T1000 (cell line): ENCODE data around the gene WFIKKN1.
A peak's percentile ranks its signal among the peaks of the same experiment; 100 is the strongest.

ENCODE experiments used
- DNase-seq: peaks from one replicate; lab custom pipeline; 2025; ENCODE audit warnings: mixed read lengths; lab: John Stamatoyannopoulos, UW

The WFIKKN1 gene

GRCh38 chr16:637081-638018 lies 6.6 kb downstream of the WFIKKN1 start:
- no peak for DNase-seq

- no peak for DNase-seq
Measured at GRCh38 chr16:638034-638543, 7.3 kb downstream of the WFIKKN1 start.

GRCh38 chr16:638836-639235 lies 8.1 kb downstream of the WFIKKN1 start:
- no peak for DNase-seq

GRCh38 chr16:640614-641013 lies 9.8 kb downstream of the WFIKKN1 start:
- no peak for DNase-seq

- DNase-seq: peak; percentile 72
Measured at GRCh38 chr16:641326-642188, 10.8 kb downstream of the WFIKKN1 start, which contains the start of gene MCRIP2. MCRIP2 (plus strand) TSS chr16:641828; CDS start chr16:641992, 164 bp downstream.

GRCh38 chr16:642189-643049 lies 11.6 kb downstream of the WFIKKN1 start:
- no peak for DNase-seq

- no peak for DNase-seq
Measured at GRCh38 chr16:643050-643368, 12.2 kb downstream of the WFIKKN1 start.

GRCh38 chr16:644556-644955 lies 13.8 kb downstream of the WFIKKN1 start:
- DNase-seq: no peak

- DNase-seq: peak; percentile 25
Measured at GRCh38 chr16:645852-646678, 15.3 kb downstream of the WFIKKN1 start.

- DNase-seq: no peak
Measured at GRCh38 chr16:646679-647172, 15.9 kb downstream of the WFIKKN1 start.

GRCh38 chr16:647173-647902 lies 16.6 kb downstream of the WFIKKN1 start:
- no peak for DNase-seq

- DNase-seq: no peak
Measured at GRCh38 chr16:648071-648780, 17.4 kb downstream of the WFIKKN1 start.

- DNase-seq: peak; percentile 90
Measured at GRCh38 chr16:648781-649589, 18.2 kb downstream of the WFIKKN1 start, which contains the start of gene WDR90. WDR90 (plus strand) TSS chr16:649365; CDS start chr16:649417, 52 bp downstream.

GRCh38 chr16:649631-650030 lies 18.8 kb downstream of the WFIKKN1 start:
- no peak for DNase-seq

GRCh38 chr16:651844-652243 lies 21.1 kb downstream of the WFIKKN1 start:
- DNase-seq: no peak

- no peak for DNase-seq
Measured at GRCh38 chr16:652454-653305, 21.9 kb downstream of the WFIKKN1 start.

- DNase-seq: no peak
Measured at GRCh38 chr16:654034-654433, 23.2 kb downstream of the WFIKKN1 start.
